HepG2 (cell line): Measurements from ENCODE around the gene LRP5. TPM values are rescaled to one million over a fixed set of nuclear protein-coding genes. Genes with fewer than 3 reads are reported as not detected.

ENCODE experiments used
- ATAC-seq: fragments of 200-7000 bp; cut with Tn5 transposase; 3 replicates; pipeline ENCODE4 v1.9.1; 2020; ENCODE audit warnings: mild to moderate bottlenecking, moderate library complexity
- BruUV-seq: library from RNA; stranded (reverse); fragments of 400-500 nt; replicated peaks from 2 replicates; lab custom pipeline; 2021; lab: Mats Ljungman, UMichigan
- CTCF ChIA-PET: fragments of 300-600 bp; formaldehyde crosslinking; extraction: SDS; loops from one replicate; lab custom pipeline; 2021; ENCODE audit warnings: low total read pairs, inconsistent platforms, low intra/inter-chr PET ratio; lab: Yijun Ruan, JAX
- POLR2A ChIA-PET: fragments of 350-600 bp; sonication (Branson Sonifier 250); formaldehyde crosslinking; loops from one replicate; lab custom pipeline; 2020; ENCODE audit warnings: antibody characterized with exemption, inconsistent platforms; lab: Yijun Ruan, JAX
- DNase-seq: peaks from one replicate; pipeline ENCODE4 v3.0.0-alpha.2; 2015; ENCODE audit warnings: low spot score
- FAIRE-seq: peaks from 3 replicates; lab custom pipeline; 2011; peaks lifted over from hg19 to GRCh38; lab: Jason Lieb, UNC
- H2AFZ ChIP-seq: one replicate; pipeline ENCODE4 v1.6.1; 2011; ENCODE audit warnings: low read length, inconsistent platforms
- H3K27ac ChIP-seq: fragments of 300-600 bp; 3 replicates; pipeline ENCODE4 v1.8.0; 2011; ENCODE audit warnings: mixed run types, mild to moderate bottlenecking, mixed read lengths, low read length, inconsistent platforms; ENCODE audit not compliant: insufficient read depth; ENCODE audit errors: extremely low read length
- H3K27me3 ChIP-seq, 2 experiments: fragments of 200-600 bp in 1 of 2; 2 replicates in 1 of 2; 3 replicates in 1 of 2; pipeline versions ENCODE4 v1.6.0 to v1.8.0; 2011; ENCODE audit warnings: low read length in 2 of 2, mild to moderate bottlenecking in 2 of 2, moderate library complexity in 2 of 2, inconsistent platforms in 1 of 2; ENCODE audit not compliant: insufficient read depth in 2 of 2, control insufficient read depth in 1 of 2
- H3K36me3 ChIP-seq, 2 experiments: fragments of 200-600 bp in 1 of 2; replicated peaks in 1 of 2; 2 replicates in 1 of 2; 3 replicates in 1 of 2; pipeline versions ENCODE4 v1.5.1 to v1.8.0; 2011; ENCODE audit warnings: low read length in 2 of 2, inconsistent platforms in 1 of 2; ENCODE audit not compliant: insufficient read depth in 2 of 2, control insufficient read depth in 1 of 2
- H3K4me1 ChIP-seq: 2 replicates; pipeline ENCODE4 v1.5.1; 2012; ENCODE audit warnings: low read length, inconsistent platforms; ENCODE audit not compliant: insufficient read depth
- H3K4me2 ChIP-seq: 2 replicates; pipeline ENCODE4 v1.6.0; 2011; ENCODE audit warnings: low read depth, low read length, inconsistent platforms
- H3K4me3 ChIP-seq, 3 experiments: fragments of 200-600 bp in 1 of 3; sonication (generic), shearing (Covaris generic) in 1 of 3; replicated peaks in 1 of 3; 2 replicates each; pipeline ENCODE4 v1.5.1; 2011 to 2016; ENCODE audit warnings: low read length in 3 of 3, inconsistent platforms in 2 of 3, low read depth in 2 of 3, mild to moderate bottlenecking in 2 of 3, control low read depth in 1 of 3, mixed read lengths in 1 of 3; ENCODE audit not compliant: insufficient read depth in 1 of 3
- H3K79me2 ChIP-seq: one replicate; pipeline ENCODE4 v1.6.1; 2011; ENCODE audit warnings: low read length, inconsistent platforms; ENCODE audit not compliant: insufficient read depth
- H3K9ac ChIP-seq: 2 replicates; pipeline ENCODE4 v1.6.0; 2011; ENCODE audit warnings: mild to moderate bottlenecking, low read depth, low read length, inconsistent platforms; ENCODE audit not compliant: insufficient read depth
- H3K9me3 ChIP-seq: 2 replicates; pipeline ENCODE4 v1.5.1; 2012; ENCODE audit warnings: mild to moderate bottlenecking, low read length
- H4K20me1 ChIP-seq: 2 replicates; pipeline ENCODE4 v1.6.0; 2011; ENCODE audit warnings: inconsistent platforms, mild to moderate bottlenecking, low read length, moderate library complexity; ENCODE audit not compliant: insufficient read depth
- CHD4 ChIP-seq: fragments of 200-600 bp; sonication (generic); IDR thresholded peaks from 2 replicates; pipeline ENCODE4 v1.7.0; 2017; ENCODE audit warnings: mild to moderate bottlenecking, low read length, borderline replicate concordance
- JARID2 ChIP-seq: sonication (generic); formaldehyde crosslinking; IDR thresholded peaks from 2 replicates; pipeline ENCODE4 v1.8.1; 2023; ENCODE audit warnings: missing genetic modification reagents, inconsistent platforms; ENCODE audit not compliant: insufficient replicate concordance
- KLF16 ChIP-seq, 2 experiments: sonication (generic) in 1 of 2; formaldehyde crosslinking in 1 of 2; IDR thresholded peaks; 2 replicates each; pipeline versions ENCODE4 v1.6.1 to v1.8.0; 2016 to 2023; ENCODE audit warnings: missing genetic modification reagents in 2 of 2, missing compliant biosample characterization in 1 of 2
- TRIM24 ChIP-seq: sonication (generic); formaldehyde crosslinking; IDR thresholded peaks from 2 replicates; pipeline ENCODE4 v1.8.0; 2022; ENCODE audit warnings: mild to moderate bottlenecking, missing genetic modification reagents
- ZNF552 ChIP-seq: sonication (generic); formaldehyde crosslinking; IDR thresholded peaks from 2 replicates; pipeline ENCODE4 v1.9.0; 2022; ENCODE audit warnings: missing genetic modification reagents, mild to moderate bottlenecking, borderline replicate concordance
- ZNF709 ChIP-seq: sonication (generic); formaldehyde crosslinking; IDR thresholded peaks from 2 replicates; pipeline ENCODE4 v1.5.0; 2020; ENCODE audit warnings: mild to moderate bottlenecking, missing genetic modification reagents
- WGBS: methylation state at CpG from one replicate; pipeline ENCODE4 v1.1.6; 2017; ENCODE audit warnings: low lambda C conversion rate; 5-methylcytosine and 5-hydroxymethylcytosine counted together
- in situ Hi-C: cut with HindIII; loops from 2 replicates; pipeline ENCODE4 v1.10.0; 2017; ENCODE audit warnings: low pct_unique_long_range_greater_than_20kb; ENCODE audit not compliant: extremely low pct_ligation_motif_present
- intact Hi-C: fragments of 100-400 bp; cut with micrococcal nuclease; formaldehyde crosslinking; loops from one replicate; pipeline ENCODE4 v1.10.0; 2022; ENCODE audit not compliant: unreplicated experiment
- polyA plus RNA-seq, 8 experiments: library from polyadenylated mRNA; depleted of rRNA in 3 of 8; stranded (reverse) in 7 of 8; unstranded in 1 of 8; fragments of >200 nt; fragmentation: Illumina TruSeq in 4 of 8; extraction: Trizol in 4 of 8; gene quantifications; 2 replicates each; pipeline versions ENCODE4 v1.2.1 to v1.2.3, GENCODE V29; 2011 to 2016; ENCODE audit warnings: low read depth in 4 of 8, missing spikeins in 1 of 8, mixed read lengths in 1 of 8; ENCODE audit not compliant: insufficient read depth in 1 of 8
- total RNA-seq, 5 experiments: library from RNA; depleted of rRNA; stranded (reverse); fragments of >200 nt; fragmentation: Illumina TruSeq; extraction: Trizol; gene quantifications; 2 replicates each; pipeline ENCODE4 v1.2.3, GENCODE V29; 2016; ENCODE audit warnings: low read depth in 1 of 5
- TF ChIP-seq, protein P1 (sequence below): sonication (generic); formaldehyde crosslinking; IDR thresholded peaks from 2 replicates; pipeline ENCODE4 v1.5.1; 2020; ENCODE audit warnings: missing genetic modification reagents, mild to moderate bottlenecking, borderline replicate concordance
- TF ChIP-seq, protein P2 (sequence below), 2 experiments: sonication (generic) in 1 of 2; formaldehyde crosslinking in 1 of 2; IDR thresholded peaks; 2 replicates each; pipeline versions ENCODE4 v1.5.1 to v1.6.1; 2011 to 2020; ENCODE audit warnings: borderline replicate concordance in 1 of 2, low read depth in 1 of 2, low read length in 1 of 2, mild to moderate bottlenecking in 1 of 2, missing genetic modification reagents in 1 of 2, moderate library complexity in 1 of 2
- TF ChIP-seq, protein P3 (sequence below): sonication (generic); formaldehyde crosslinking; IDR thresholded peaks from 2 replicates; pipeline ENCODE4 v1.8.0; 2022; ENCODE audit warnings: low read depth, missing genetic modification reagents

The LRP5 gene
- total and polyA plus RNA-seq, 2 of the 13 experiments (the other 11 are each of a cell fraction or from before 2014, with no cell fraction given) = 40.4 to 64.0 TPM

DNA sequence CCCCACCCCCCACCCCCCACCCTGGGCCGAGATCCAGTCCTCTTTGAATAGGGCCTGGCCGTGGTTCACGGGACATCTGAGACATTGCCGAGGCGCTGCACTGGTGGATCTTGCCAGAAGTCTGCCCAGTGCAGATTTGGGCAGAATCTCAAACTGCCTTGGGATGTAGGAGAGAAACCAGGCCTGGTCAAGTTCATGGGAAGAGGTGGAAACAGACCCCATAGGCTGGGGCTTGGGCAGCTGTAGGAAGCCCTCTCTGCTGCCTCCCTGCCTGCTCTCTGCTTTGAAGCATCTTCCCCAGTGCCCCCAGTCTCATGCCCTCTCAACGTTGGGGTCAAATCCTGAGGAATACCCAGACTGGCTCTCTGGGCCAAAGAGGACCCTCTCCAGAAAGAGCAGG is 132.2 kb downstream of the LRP5 start:
- intact Hi-C loops (no loop called here), in situ Hi-C loops (no loop called here)
- Histone ChIP-seq H3K4me1 (no peaks in the 10 kb centered on the region), H4K20me1 (peaks cover 7% of the 10 kb centered on the region; the same call in 1 of the 2 replicates), H3K79me2 (no peaks in the 10 kb centered on the region), H3K9ac (no peak overlapping the region), H3K4me3 (no peak overlapping the region), H3K27me3 (no peaks in the 10 kb centered on the region), H3K9me3 (no peaks in the 10 kb centered on the region), H3K4me2 (no peak overlapping the region), H2AFZ (no peak overlapping the region), H3K27ac (no peak overlapping the region), H3K36me3 (peaks cover 30 to 63% of the 10 kb centered on the region in 2 experiments)
- ATAC-seq (no peak), DNase-seq (no peak), FAIRE-seq (no peak)
- no TSS peak for BruUV-seq
- TF ChIP-seq, protein P1, sequence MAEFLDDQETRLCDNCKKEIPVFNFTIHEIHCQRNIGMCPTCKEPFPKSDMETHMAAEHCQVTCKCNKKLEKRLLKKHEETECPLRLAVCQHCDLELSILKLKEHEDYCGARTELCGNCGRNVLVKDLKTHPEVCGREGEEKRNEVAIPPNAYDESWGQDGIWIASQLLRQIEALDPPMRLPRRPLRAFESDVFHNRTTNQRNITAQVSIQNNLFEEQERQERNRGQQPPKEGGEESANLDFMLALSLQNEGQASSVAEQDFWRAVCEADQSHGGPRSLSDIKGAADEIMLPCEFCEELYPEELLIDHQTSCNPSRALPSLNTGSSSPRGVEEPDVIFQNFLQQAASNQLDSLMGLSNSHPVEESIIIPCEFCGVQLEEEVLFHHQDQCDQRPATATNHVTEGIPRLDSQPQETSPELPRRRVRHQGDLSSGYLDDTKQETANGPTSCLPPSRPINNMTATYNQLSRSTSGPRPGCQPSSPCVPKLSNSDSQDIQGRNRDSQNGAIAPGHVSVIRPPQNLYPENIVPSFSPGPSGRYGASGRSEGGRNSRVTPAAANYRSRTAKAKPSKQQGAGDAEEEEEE = no peak
- TF ChIP-seq, protein P2, sequence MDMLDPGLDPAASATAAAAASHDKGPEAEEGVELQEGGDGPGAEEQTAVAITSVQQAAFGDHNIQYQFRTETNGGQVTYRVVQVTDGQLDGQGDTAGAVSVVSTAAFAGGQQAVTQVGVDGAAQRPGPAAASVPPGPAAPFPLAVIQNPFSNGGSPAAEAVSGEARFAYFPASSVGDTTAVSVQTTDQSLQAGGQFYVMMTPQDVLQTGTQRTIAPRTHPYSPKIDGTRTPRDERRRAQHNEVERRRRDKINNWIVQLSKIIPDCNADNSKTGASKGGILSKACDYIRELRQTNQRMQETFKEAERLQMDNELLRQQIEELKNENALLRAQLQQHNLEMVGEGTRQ (IDR thresholded peaks at IDR 0.05; ENCODE audit: low read depth, low read length) = no peak
- TF ChIP-seq, protein P2 (CRISPR knock-in tag; IDR thresholded peaks at IDR 0.05; ENCODE audit: borderline replicate concordance) = no peak
- TF ChIP-seq TRIM24 (CRISPR knock-in tag) (no peak), ZNF552 (CRISPR knock-in tag) (no peak), ZNF709 (CRISPR knock-in tag) (no peak), KLF16 (CRISPR knock-in tag; IDR thresholded peaks at IDR 0.05) (no peak), JARID2 (CRISPR knock-in tag) (no peak), CHD4 (no peak)
- TF ChIP-seq, protein P3, sequence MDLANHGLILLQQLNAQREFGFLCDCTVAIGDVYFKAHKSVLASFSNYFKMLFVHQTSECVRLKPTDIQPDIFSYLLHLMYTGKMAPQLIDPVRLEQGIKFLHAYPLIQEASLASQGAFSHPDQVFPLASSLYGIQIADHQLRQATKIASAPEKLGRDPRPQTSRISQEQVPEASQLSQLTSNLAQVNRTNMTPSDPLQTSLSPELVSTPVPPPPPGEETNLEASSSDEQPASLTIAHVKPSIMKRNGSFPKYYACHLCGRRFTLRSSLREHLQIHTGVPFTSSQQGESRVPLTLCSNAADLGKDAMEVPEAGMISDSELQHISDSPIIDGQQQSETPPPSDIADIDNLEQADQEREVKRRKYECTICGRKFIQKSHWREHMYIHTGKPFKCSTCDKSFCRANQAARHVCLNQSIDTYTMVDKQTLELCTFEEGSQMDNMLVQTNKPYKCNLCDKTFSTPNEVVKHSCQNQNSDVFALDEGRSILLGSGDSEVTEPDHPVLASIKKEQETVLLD = no peak
- POLR2A ChIA-PET = no interaction called here
- CTCF ChIA-PET = no interaction called here
- 96% methylated on average over 4 of the region's 6 CpGs for WGBS
